KOPT-K1 (cell line): ENCODE data around the gene APOBEC3C.
A peak's percentile ranks its signal among the peaks of the same experiment; 100 is the strongest.

ENCODE experiments used
- H3K27ac ChIP-seq: fragments of 200-600 bp; sonication (generic); 2 replicates; pipeline ENCODE4 v1.5.1; 2016; ENCODE audit warnings: antibody characterized with exemption, mild to moderate bottlenecking, low read depth, low read length; ENCODE audit not compliant: poor library complexity, severe bottlenecking
- H3K36me3 ChIP-seq: fragments of 200-600 bp; sonication (generic); 2 replicates; pipeline ENCODE4 v1.5.1; 2017; ENCODE audit warnings: antibody characterized with exemption, mild to moderate bottlenecking, low read length, moderate library complexity; ENCODE audit not compliant: insufficient read depth
- H3K9me3 ChIP-seq: fragments of 200-600 bp; sonication (generic); 2 replicates; pipeline ENCODE4 v1.5.1; 2017; ENCODE audit warnings: antibody characterized with exemption, low read length, mild to moderate bottlenecking; ENCODE audit not compliant: insufficient read depth, poor library complexity, severe bottlenecking

APOBEC3C gene

GRCh38 chr22:39013942-39014722, at the start of gene APOBEC3C:
TSS of gene APOBEC3C (plus strand) at chr22:39014257. CDS start at chr22:39014363, 106 bp downstream.
- peaks cover 22% of the 10 kb centered on the region for H3K36me3 ChIP-seq
- H3K9me3 ChIP-seq: no peaks in the 10 kb centered on the region
- H3K27ac ChIP-seq: peak within 1 kb of the TSS; percentile 84

- Histone ChIP-seq H3K36me3 (no peaks in the 10 kb centered on the region), H3K27ac (no peak overlapping the region)
Observed at GRCh38 chr22:38964306-38964705, 49.8 kb upstream of the APOBEC3C start.

GRCh38 chr22:38964989-38965388, 49.1 kb upstream of the APOBEC3C start:
- H3K9me3 ChIP-seq: no peaks in the 10 kb centered on the region
- no peaks in the 10 kb centered on the region for H3K36me3 ChIP-seq
- no peak overlapping the region for H3K27ac ChIP-seq

More at GRCh38 chr22:38964306-38964705, 49.8 kb upstream of the APOBEC3C start:
- H3K9me3 ChIP-seq: no peaks in the 10 kb centered on the region

- Histone ChIP-seq H3K36me3 (no peaks in the 10 kb centered on the region), H3K27ac (no peak overlapping the region), H3K9me3 (no peaks in the 10 kb centered on the region)
Observed at GRCh38 chr22:38965614-38966379, 48.3 kb upstream of the APOBEC3C start.

GRCh38 chr22:38966380-38966702, 47.7 kb upstream of the APOBEC3C start:
- Histone ChIP-seq H3K36me3 (no peaks in the 10 kb centered on the region), H3K9me3 (no peaks in the 10 kb centered on the region), H3K27ac (no peak overlapping the region)

GRCh38 chr22:38966942-38967341, 47.1 kb upstream of the APOBEC3C start:
- H3K36me3 ChIP-seq: no peaks in the 10 kb centered on the region
- H3K27ac ChIP-seq: no peak overlapping the region
- H3K9me3 ChIP-seq: no peaks in the 10 kb centered on the region

- H3K27ac ChIP-seq: no peak overlapping the region
- H3K9me3 ChIP-seq: no peaks in the 10 kb centered on the region
- H3K36me3 ChIP-seq: no peaks in the 10 kb centered on the region
Observed at GRCh38 chr22:38967451-38968450, 46.3 kb upstream of the APOBEC3C start.

- no peaks in the 10 kb centered on the region for H3K9me3 ChIP-seq
- no peak overlapping the region for H3K27ac ChIP-seq
- H3K36me3 ChIP-seq: no peaks in the 10 kb centered on the region
Observed at GRCh38 chr22:38968801-38969200, 45.3 kb upstream of the APOBEC3C start.

GRCh38 chr22:38970551-38970950, 43.5 kb upstream of the APOBEC3C start:
- no peak overlapping the region for H3K27ac ChIP-seq
- H3K9me3 ChIP-seq: no peaks in the 10 kb centered on the region
- H3K36me3 ChIP-seq: no peaks in the 10 kb centered on the region

- H3K36me3 ChIP-seq: no peaks in the 10 kb centered on the region
- no peaks in the 10 kb centered on the region for H3K9me3 ChIP-seq
- no peak overlapping the region for H3K27ac ChIP-seq
Observed at GRCh38 chr22:38971202-38971601, 42.9 kb upstream of the APOBEC3C start.

GRCh38 chr22:38971791-38972190, 42.3 kb upstream of the APOBEC3C start:
- Histone ChIP-seq H3K9me3 (no peaks in the 10 kb centered on the region), H3K27ac (no peak overlapping the region), H3K36me3 (no peaks in the 10 kb centered on the region)

- H3K27ac ChIP-seq: no peak overlapping the region
- H3K36me3 ChIP-seq: no peaks in the 10 kb centered on the region
- H3K9me3 ChIP-seq: no peaks in the 10 kb centered on the region
Observed at GRCh38 chr22:38972558-38972957, 41.5 kb upstream of the APOBEC3C start.

- no peak overlapping the region for H3K27ac ChIP-seq
- H3K36me3 ChIP-seq: no peaks in the 10 kb centered on the region
- H3K9me3 ChIP-seq: no peaks in the 10 kb centered on the region
Observed at GRCh38 chr22:38973289-38974169, 40.5 kb upstream of the APOBEC3C start.

- Histone ChIP-seq H3K36me3 (no peaks in the 10 kb centered on the region), H3K27ac (no peak overlapping the region), H3K9me3 (no peaks in the 10 kb centered on the region)
Observed at GRCh38 chr22:38974170-38974825, 39.8 kb upstream of the APOBEC3C start.
